GM19463 (cell line): ENCODE results near the gene KLRK1.
"Not testable (repeated sequence)": the region's sequence is repeated elsewhere in the genome, so short reads cannot be mapped to it uniquely, and the experiment has no call there.

ENCODE experiments used
- ATAC-seq: cut with Tn5 transposase; IDR thresholded peaks from one replicate; pipeline ENCODE4 v1.9.1; 2021; ENCODE audit warnings: mild to moderate bottlenecking, moderate library complexity; ENCODE audit not compliant: unreplicated experiment

The KLRK1 gene

DNA sequence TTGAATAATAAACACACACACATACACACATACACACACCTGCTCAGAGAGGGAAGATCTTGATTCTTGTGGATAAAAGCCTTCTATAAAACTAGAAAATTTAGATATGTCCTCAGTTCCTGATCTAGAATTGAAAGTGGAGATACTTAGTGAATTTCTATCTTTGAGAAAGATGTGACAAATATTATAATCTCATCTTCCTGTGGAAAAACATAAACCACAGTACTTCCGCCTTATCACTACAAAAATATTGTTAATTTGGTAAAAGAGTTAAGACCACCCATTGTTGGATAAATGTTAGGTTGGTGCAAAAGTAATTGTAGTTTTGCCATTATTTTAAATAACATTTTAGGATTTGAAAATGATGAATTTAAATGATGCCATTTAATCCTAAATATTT lies at the start of gene KLRK1:
KLRK1 (minus strand) TSS at position 138 of the 400 bp plus-strand sequence. CDS start 1,231 bp downstream, outside the sequence.
- no peak for ATAC-seq

DNA sequence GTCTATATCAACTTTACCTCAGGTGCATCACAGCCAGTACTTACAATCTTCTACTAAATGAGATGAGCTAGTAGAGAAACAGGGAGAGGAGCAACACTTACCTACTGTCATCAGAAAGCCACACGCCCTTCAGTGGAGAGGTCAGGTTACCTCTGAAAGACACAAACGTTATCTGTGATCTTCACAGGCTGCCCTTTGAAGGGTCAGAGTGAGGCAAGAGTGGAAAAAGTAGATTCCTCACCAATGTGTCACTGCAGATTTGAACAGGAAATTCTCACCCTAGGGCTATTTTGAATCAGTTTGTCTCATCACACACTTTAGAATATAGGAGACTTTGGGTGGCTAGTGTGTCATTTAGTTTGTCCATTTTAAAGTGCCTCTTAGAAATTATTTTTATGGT lies 47.8 kb upstream of the KLRK1 start:
- not testable (repeated sequence) for ATAC-seq

DNA sequence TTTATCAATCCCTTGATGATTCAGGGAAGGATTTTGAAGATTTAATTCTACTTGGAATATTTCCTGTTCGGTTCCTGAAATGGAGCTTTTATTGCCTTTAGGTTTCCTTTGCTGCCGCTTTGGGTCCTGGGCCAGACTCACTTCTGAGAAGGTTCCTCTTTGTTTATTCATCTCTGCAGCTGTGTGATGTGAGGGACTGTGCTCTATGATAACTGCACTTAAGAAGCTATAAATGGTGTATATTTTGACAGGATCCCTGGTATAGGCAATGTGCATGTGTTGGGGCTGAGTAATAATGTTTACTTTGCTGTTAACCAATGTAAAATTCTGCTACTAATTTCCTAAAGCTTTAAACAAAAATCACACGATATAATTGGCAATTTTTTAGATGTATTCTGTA lies 46.0 kb upstream of the KLRK1 start, which contains the start of gene KLRC2:
KLRC2 (minus strand) TSS at position 195 of the 400 bp plus-strand sequence; CDS start at position 171, 24 bp downstream.
- not testable (repeated sequence) for ATAC-seq

DNA sequence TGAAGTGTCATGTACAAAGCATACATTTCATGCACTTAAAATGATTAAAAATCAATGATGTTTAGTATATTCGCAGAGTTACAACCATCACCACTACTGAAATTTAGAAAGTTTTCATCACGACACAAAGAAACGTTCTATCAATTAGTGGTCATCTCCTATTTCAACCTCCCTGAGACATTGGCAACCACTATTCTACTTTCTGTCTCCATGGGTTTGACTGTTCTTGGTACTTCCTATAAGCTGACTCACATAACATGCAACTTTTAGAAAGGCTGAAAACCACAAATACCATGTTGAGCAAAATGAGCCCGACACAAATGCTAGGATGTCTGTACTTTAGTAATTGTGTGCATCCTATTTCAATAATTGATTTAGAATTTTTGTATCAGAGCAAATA lies 40.8 kb upstream of the KLRK1 start:
- not testable (repeated sequence) for ATAC-seq

DNA sequence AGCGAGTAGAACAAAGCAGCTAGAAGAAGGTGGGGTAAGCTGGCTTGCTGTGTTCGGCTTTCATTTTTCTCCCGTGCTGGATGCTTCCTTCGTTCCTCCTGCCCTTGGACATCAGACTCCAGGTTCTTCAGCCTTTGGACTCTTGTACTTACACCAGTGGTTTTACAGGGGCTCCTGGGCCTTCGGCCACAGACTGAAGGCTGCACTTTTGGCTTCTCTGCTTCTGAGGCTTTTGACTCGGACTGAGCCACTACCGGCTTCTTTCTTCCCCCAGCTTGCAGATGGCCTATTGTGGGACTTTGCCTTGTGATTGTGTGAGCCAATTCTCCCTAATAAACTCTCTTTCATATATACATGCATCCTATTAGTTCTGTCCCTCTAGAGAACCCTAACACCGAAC lies 36.1 kb upstream of the KLRK1 start:
- not testable (repeated sequence) for ATAC-seq

DNA sequence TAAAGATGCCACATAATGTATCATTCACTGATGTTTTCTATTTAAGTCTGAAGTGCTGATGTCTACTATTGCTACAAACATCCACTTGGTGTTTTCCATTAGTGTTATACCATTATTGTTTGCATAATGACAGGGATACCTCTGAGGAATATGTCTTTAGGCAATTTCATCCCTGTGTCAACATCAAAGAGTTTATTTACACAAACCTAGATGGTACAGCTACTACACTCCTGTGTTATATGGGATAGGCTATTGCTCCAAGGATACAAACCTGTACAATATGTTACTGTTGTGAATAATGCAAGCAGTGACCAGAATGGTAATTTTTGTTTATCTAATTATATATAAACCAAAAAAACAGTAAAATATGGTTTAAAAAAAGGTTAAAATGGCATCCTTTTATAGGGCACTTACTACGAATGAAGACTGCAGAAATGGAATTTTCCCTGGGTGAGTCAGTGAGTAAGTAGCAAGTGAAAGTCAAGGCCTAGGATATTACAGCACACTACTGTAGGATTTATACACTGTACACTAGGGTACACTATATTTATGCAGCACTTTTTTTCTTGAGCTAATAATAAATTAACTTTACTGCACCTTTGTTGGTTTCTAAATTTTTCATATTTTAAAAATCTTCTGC lies 34.5 kb upstream of the KLRK1 start:
- not testable (repeated sequence) for ATAC-seq

DNA sequence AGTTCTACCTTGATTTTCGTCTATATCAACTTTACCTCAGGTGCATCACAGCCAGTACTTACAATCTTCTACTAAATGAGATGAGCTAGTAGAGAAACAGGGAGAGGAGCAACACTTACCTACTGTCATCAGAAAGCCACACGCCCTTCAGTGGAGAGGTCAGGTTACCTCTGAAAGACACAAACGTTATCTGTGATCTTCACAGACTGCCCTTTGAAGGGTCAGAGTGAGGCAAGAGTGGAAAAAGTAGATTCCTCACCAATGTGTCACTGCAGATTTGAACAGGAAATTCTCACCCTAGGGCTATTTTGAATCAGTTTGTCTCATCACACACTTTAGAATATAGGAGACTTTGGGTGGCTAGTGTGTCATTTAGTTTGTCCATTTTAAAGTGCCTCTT lies 32.3 kb upstream of the KLRK1 start:
- ATAC-seq: not testable (repeated sequence)

DNA sequence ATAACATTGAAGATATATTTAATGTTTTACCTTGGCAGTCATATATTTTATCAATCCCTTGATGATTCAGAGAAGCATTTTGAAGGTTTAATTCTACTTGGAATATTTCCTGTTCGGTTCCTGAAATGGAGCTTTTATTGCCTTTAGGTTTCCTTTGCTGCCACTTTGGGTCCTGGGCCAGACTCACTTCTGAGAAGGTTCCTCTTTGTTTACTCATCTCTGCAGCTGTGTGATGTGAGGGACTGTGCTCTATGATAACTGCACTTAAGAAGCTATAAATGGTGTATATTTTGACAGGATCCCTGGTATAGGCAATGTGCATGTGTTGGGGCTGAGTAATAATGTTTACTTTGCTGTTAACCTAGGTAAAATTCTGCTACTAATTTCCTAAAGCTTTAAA lies 30.5 kb upstream of the KLRK1 start, which contains the start of gene KLRC3:
KLRC3 (minus strand) TSS at position 262 of the 400 bp plus-strand sequence; CDS start at position 217, 45 bp downstream.
- ATAC-seq: not testable (repeated sequence)

DNA sequence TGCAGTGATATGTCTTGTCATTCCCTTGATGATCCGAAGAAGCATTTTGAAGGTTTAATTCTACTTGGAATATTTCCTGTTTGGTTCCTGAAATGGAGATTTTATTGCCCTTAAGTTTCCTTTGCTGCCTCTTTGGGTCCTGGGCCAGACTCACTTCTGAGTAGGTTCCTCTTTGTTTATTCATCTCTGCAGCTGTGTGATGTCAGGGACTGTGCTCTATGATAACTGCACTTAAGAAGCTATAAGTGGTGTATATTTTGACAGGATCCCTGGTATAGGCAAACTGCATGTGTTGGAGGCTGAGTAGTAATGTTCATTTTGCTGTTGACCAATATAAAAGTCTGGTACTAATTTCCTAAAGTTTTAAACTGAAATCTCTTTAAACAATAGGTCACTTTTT lies 19.6 kb upstream of the KLRK1 start, which contains the start of gene KLRC4:
KLRC4 (minus strand) TSS at position 366 of the 400 bp plus-strand sequence; CDS start at position 184, 182 bp downstream.
- ATAC-seq: no peak

DNA sequence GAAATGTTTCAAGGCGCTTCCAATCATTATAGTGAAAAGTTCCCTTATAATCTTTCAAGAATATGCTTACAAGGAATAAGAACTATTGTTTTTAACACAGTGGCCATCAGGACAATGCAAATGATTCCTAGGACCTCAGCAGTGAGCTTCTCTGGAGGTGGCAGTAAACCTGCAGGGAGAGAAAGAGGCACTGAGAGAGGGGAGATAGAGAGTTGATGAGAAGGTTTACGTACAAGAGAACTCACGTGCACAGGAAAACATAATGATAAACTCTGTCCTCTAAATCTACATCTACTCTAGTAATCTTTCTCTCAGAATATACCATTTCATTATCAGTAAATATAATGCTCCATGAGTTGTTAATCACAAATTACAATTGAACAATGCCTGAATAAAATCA lies 19.0 kb upstream of the KLRK1 start:
- ATAC-seq: no peak

DNA sequence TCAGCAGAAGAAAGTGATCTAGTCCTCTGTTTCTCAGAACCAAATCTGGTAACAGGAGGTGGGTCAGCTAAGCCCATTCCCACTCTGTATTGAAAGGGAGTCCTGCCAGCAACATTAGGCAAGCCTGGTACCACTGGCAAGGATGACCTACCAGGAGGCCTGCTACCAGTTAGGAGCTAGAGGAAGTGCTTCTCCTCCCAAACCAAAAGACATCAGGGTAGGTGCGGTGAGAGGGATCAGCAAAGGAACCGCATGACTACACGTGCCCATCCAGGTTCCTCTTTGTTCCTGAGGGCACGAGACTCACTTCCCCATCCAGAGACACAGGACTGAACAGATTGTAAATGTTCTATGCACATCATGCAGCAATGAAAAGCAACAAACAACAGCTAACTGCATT lies 16.9 kb upstream of the KLRK1 start:
- ATAC-seq: no peak

DNA sequence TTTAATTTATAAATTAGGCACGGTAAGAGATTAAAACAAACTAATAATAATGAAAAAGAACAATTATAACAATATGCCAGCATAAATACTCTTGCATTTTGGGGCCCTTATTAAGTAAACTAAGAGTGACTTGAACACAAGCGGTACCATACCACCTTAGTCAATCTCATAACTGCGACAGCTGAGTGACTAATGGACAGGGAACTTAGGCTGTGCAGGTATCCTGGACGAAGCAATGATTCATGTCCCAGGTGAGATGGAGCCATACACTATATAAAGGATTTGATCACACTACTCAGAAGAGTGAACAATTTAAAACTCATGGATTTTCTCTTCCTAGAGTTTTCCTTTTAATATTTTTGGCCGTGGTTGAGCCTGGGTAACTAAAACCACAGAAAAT lies 15.5 kb upstream of the KLRK1 start:
- no peak for ATAC-seq

DNA sequence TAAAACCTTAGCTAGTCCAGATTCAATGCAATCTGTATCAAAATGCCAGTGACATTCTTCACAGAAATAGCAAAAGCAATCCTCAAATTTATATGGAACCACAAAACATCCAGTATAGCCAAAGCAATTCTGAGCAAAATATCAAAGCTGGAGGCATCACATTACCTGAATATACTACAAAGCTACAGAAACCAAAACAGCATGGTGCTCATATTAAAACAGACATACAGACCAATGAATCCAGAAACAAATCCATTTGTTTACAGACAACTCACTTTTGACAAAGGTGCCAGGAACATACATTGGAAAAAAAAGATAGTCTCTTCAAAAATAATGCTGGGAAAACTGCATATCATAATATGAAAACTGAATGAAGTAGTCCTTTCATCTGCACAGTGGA lies 15.0 kb upstream of the KLRK1 start:
- no peak for ATAC-seq

DNA sequence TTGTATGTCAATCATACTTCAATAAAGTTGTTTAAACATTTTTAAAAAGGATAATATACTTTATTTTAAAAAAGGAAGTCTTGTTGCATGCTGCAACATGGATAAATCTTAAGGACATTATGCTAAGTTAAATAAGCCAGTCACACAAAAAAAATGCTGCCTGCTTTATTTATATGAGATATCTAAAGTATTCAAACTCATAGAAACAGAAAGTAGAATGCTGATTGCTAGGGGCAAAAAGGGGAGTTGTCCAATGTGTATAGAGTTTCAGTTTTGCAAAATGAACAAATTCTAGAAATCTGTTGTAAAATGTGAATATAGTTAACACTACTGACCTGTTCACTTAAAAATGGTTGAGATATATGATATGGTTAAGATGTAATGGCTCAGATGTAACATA lies 11.0 kb upstream of the KLRK1 start:
- no peak for ATAC-seq

DNA sequence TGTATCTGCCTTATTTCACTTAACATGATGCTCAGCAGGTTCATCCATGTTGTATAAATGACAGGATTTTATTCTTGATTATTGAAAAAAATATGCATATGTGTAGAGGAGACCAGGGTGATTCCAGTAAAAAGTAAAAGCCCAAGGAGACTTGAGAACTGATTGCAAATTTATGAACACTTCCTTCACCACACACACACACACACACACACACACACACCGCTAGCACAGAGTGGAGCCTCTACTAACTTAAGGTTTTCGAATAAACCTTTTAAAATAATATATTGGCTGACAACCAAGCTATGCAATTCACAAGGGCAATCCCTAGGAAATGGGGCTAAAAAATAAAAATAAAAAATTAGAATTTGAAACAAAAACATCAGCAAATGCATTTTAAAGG lies 8.3 kb upstream of the KLRK1 start:
- no peak for ATAC-seq

DNA sequence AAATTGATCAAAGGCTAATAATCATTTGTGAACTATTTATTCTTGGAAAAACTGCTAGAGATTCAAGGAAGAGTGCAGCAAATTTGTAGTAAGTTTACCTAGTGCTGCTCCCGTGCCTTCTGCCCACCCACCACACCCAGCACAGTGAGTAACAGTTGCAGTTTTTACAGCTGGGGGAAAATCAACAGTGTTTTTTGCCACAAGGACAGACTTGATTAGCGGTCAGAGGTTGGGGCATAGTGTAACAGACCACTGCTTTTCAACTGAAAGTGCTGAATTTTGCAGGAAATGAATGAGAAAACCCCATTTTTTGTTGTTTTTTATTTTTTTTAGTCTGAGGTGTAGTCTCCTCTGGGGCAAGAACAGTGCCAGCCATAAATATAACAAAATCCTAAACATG lies 7.5 kb upstream of the KLRK1 start:
- no peak for ATAC-seq

DNA sequence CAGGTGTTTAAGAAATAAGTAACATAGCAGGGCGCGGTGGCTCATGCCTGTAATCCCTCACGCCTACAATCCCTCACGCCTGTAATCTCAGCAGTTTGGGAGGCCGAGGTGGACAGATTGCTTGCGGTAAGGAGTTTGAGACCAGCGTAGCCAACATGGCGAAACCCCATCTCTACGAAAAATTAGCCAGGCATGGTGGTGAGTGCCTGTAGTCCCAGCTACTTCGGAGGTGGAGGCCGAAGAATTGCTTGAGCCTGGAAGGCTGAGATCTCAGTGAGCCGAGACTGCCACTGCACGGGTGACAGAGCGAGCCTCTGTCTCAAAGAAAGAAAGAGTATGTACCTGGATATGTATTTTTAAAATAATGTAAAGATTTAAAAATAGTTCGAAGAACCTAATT lies 6.3 kb upstream of the KLRK1 start:
- ATAC-seq: not testable (repeated sequence)

DNA sequence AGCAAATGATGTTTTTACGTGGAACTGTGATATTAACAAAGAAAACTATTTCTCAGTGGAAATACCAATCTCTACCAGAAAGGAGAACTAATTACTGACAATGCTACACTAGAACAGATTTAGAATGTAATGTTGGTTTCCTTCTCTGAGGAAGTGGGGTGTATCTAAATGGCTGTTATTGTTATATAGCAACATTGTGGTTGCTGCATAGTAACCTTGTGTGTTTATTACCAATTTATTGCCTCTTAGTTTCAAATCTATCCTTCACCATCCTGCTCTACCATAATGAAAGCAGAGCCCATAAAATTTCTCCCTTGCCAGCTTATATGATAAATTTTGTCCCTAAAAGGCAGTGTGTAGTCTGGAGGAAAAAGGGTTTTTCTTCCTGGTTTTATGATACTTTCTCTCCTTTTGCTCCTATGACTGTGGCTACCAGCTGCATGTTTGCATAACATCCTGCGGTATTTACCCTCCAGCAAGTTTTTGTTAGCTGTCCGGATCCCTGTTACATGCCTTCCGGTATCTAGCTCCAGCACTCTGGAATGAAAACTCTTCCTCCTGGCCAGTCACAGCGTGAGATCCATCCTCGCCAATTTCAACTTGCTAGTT lies 5.7 kb upstream of the KLRK1 start:
- ATAC-seq: peak; percentile 69

DNA sequence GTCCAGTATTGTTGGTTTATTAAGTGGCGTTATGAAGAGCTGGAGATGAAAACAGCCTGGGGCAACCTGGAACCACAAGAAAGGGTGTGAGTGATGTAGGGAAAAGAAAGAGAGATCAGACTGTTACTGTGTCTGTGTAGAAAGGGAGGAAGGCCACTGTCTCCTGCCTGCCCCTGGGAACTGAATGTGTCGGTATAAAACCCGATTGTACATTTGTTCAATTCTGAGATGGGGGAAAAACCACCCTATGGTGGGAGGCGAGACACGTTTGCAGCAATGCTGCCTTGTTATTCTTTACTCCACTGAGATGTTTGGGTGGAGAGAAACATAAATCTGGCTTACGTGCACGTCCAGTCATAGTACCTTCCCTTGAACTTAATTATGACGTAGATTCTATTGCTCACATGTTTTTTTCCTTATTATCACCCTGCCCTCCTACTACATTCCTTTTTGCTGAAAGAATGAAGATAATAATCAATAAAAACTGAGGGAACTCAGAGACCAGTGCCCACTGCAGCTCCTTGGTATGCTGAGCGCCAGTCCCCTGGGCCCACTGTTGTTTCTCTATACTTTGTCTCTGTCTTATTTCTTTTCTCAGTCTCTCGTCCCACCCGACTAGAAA lies 4.8 kb upstream of the KLRK1 start:
- ATAC-seq: not testable (repeated sequence)

DNA sequence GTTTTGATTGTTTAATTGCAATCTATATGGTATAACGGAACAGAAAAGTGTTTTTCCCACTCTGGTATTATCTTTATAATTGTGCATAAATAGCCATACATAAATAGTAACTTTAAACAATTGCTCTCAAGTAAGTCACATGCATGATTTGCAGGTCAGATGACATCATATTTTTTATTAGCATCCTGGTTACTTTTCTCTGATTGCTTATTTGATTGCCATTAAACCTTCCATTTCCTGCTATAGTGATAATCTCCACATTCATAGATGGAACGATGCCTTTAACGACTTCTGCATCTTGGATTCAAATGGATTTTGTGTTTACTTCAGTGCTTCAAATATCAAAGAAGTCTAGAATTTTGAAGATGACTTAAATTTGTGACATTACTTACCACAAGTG lies 3.5 kb upstream of the KLRK1 start:
- no peak for ATAC-seq

DNA sequence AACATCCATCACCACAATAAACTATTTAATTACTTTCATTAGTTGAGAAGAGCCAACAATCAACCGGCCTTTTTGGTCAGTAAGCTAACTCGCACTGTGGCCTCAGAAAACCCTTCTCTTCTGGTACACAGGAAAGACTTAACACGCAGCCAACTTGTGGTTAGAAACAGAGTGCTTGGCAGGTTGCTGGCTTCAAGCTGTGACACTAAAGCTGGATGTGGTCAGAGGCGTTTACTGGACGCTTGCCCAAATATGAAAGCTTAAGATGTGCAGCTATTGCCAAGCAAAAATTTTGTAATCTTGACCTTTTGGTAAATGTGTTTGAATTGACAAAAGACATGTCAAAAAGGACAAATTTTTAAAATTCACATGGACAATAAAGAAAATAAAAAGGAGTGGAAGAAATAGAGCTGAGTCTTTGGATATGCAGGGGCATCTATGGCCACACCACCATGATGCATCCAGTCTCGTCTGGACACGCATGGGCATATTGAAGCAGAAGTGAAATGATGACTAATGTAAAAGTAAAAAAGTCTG lies 2.6 kb upstream of the KLRK1 start:
- ATAC-seq: peak; percentile 79

DNA sequence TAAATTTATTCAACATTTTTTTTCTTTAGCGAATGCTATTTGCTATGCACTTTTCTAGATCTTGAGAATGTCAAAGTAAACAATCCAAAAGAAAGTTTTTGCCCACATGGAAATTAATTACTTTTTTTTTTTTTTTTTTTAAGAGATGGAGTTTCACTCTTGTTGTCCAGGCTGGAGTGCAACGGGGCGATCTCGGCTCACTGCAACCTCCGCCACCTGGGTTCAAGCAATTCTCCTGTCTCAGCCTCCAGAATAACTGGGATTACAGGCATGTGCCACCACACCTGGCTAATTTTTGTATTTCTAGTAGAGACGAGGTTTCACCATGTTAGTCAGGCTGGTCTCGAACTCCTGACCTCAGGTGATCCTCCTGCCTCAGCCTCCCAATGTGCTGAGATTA lies 1.1 kb upstream of the KLRK1 start:
- not testable (repeated sequence) for ATAC-seq
